Activated T-cell treated with anti-CD3 and anti-CD28 coated beads, Interleukin-2, amount 50 U/mL, for 48 hours (primary cell): Measurements from ENCODE around the gene INPP1.
A peak's percentile ranks its signal among the peaks of the same experiment; 100 is the strongest.

Source experiments
- DNase-seq, 2 experiments: peaks; one replicate each; pipeline ENCODE4 v3.0.0-alpha.2; 2020

INPP1 gene

GRCh38 chr2:190365499-190366204, 22.3 kb downstream of the INPP1 start:
- no peak for DNase-seq

DNA sequence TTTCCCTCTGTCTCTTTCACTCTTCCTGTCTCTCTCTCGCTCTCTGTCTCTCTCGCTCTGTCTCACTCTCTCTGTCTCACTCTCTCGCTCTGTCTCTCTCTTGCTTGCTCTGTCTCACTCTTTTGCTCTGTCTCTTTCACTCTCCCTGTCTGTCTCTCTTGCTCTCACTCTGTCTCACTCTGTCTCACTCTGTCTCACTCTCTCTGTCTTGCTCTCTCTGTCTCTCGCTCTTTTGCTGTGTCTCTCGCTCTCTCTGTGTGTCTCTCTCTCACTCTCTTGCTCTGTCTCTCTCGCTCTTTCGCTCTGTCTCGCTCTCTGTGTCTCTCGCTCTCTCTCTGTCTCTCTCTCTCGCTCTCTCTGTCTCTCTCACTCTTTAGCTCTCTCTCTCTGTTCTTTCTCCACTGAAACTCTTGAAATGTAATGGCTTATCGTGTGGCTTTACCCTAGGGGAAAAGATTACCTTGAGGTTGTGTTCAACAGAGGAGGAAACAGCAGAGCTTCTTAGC, 22.9 kb downstream of the INPP1 start:
- no peak for DNase-seq

- DNase-seq, result no peak
Measured at GRCh38 chr2:190367091-190367490, 23.7 kb downstream of the INPP1 start.

DNA sequence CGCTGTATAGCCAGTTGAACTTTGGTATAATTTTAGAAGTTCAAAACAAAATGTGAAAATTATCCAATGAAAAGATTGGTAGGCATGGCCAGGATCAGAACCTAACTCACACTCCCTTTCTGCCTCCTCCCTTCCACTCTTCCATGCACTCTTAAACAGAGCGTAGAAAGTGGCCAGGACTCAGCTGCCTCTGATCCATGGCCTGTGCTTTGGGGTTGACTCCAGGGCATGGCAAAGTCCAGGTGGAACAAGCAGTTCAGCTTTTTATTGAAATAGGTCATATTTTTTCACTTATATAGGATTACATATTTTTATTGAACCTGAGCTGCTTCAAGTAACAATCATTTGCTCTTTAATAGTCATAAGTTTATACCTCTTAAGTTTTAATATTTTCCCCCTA, 26.2 kb downstream of the INPP1 start:
- no peak for DNase-seq

GRCh38 chr2:190376083-190376482, 32.7 kb downstream of the INPP1 start:
- DNase-seq, result no peak

- no peak for DNase-seq
Measured at GRCh38 chr2:190376591-190377245, 33.3 kb downstream of the INPP1 start.

DNA sequence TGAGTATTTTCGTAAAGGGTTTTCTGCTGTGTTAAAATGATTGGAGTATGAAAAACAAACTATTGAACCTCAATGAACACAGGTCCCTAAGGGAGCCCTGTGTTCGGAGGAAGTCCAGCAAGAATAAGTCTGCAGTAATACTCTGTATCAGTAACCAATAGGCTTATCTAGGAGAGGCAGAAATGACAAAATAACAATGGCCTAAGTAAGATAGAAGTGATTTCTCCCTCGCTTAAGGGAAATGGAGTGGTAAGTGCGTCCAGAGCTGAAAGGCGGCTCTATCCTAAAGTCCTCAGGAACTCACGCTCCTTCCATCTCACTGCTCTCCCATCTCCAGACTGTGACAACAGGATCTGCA, 35.5 kb downstream of the INPP1 start:
- no peak for DNase-seq

DNA sequence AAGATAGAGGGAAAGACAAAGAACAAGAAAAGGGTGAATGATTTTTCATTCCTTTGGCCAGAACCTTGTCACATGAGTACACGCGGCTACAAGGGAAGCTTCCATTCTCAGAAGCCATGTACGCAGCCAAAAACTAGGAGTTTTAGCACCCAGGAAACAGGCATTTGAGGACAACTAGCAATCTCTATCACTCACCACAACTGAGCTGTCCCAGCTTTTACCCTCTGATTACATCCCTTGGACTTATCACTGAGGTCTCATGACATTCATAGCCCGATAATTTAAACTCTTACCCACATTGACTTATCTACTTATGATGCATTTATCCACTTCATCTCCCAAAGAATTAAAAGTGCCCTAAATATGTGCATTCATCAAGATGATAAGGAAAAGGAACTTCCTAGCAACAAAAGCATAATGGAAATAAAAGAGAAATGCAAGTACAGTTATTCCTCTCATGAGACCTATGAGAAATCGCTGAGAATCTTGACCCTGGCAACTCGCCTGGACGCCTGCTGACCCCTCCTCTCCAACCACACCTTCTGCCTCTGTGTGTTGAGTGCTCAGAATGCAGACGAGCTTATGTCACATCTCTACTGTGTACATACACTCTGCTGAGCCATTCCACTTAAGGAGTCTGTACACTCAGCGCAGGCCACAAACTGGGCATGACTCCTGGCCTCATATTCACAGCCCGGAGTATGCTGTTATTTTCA, 36.0 kb downstream of the INPP1 start:
- DNase-seq, result no peak

GRCh38 chr2:190380962-190381412, 37.6 kb downstream of the INPP1 start:
- DNase-seq, result no peak

- no peak for DNase-seq
Measured at GRCh38 chr2:190382851-190383250, 39.5 kb downstream of the INPP1 start.

GRCh38 chr2:190387422-190387821, 44.0 kb downstream of the INPP1 start:
- DNase-seq, result no peak

DNA sequence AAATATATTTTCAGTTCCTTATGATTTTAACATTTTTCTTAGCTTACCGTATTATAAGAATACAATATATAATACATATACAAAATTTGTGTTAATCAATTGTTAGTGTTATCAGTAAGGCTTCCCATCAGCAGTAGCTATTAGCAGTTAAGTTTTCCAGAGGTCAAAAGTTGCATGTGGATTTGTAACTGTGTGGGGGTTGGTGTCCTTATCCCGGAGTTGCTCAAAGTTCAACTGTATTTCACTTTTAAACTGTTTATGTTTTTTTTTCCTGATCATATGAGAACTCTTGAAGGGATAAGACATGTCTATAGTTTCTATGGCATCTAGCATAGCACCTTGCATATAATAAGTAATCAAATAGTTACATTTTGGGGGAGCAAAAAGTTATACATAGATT, 52.9 kb downstream of the INPP1 start:
- no peak for DNase-seq

DNA sequence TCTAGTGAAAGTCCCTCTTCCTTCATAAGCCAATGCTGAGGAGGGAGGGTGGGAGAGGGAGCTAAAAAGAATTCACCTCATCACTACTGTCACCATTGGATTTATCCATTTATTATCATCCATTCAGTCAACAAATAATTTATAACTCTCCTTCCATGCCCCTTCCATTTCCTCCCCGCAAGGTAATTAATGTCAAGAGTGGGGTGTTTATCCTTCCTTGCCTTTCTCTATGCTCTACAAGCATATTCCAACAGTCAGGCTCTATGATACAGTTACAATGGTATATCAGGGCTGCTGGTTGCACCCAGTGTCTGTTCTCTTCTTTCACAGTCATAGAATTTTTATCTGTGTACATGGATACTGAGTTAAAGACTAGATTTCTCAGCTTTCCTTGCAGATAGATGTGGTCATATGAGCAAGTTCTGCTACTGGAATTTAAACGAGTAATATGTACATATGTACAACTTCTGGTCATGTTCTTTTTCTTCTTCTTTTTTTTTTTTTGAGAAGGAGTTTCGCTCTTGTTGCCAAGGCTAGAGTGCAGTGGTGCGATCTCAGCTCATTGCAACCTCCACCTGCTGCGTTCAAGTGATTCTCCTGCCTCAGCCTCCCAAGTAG, 59.7 kb downstream of the INPP1 start:
- no peak for DNase-seq

DNA sequence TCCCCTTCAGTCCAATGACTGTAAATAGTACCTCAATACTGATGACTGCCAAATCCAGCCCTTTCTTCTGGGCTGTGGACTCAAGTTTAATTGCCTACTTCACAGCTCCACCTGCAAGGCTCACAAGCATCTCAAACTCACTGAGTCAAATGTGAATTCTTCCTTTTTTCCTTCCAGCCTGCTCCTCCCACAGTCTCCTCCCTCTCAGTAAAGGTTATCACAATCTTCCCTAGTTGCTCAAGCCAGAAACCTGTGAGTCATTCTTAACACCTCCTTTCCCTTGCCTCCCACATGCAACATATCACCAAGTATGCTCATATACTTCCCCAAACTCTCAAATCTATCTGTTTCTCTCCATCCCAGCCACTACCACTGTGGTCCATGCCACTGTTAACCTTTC, 61.1 kb downstream of the INPP1 start:
- DNase-seq, result peak; percentile 35 to 46

GRCh38 chr2:190405070-190405469, 61.7 kb downstream of the INPP1 start:
- no peak for DNase-seq

DNA sequence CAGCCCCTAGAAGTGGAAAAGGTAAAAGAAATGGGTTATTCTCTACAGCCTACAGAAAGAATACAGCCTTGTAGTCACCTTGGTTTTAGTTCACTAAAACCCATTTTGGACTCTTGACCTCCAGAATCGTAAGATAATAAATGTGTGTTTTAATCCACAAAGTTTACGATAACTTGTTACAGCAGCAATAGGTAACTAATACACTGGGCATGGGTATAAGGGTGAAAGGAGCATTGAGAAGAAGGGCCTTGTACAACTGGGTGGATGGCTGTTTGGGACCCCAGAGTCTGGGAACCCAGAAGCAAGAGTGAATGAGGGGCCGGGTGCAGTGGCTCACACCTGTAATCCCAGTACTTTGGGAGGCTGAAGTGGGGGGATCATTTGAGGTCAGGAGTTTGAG, 62.6 kb downstream of the INPP1 start:
- DNase-seq, result no peak

DNA sequence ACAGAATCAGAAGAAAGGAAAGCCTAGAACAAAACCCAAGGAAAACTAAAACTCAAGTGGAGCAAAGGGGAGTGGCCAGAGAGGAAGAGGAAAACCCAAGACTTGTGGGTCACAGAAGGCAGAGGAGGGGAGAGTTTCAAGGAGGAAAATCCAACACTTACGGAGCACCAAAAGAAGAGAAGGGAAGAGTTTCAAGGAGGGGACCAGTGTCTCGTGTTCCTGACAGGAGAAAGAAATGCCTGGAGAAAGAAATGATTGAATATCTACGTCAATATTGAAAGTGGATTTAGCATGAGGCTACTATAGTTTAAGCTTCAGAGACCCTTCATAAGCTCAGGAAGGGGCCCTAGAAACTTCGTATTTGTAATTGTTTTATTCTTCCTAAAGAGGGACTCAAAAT, 63.4 kb downstream of the INPP1 start:
- DNase-seq, result no peak

DNA sequence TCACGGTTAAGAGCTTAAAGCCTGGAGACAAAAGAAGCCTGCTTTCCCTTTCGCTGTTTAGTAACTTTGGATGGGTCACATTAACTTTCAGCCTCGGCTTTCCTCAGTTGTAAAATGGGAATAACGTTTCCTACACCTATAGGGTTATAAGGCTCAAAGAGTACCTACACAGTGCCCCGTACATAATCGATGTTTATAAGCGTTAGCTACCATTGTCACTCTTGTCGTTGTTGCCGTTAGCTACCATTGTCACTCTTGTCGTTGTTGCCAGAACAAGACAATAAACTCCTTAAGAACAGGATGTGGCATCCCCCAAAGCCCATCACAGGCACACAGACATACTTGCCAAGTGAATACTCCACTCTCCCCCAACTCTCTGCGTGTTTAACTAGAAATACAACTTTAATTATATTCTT, 63.9 kb downstream of the INPP1 start:
- no peak for DNase-seq

GRCh38 chr2:190407662-190408537, 64.5 kb downstream of the INPP1 start, which contains the start of gene MFSD6:
MFSD6 (plus strand) TSS chr2:190408355; CDS start chr2:190436030, 27,675 bp downstream.
- DNase-seq, result peak; percentile 73 to 78

GRCh38 chr2:190408538-190409271, 65.3 kb downstream of the INPP1 start:
- peak; percentile 81 to 83 for DNase-seq

- no peak for DNase-seq
Measured at GRCh38 chr2:190409616-190410015, 66.2 kb downstream of the INPP1 start.

GRCh38 chr2:190410166-190410565, 66.8 kb downstream of the INPP1 start:
- DNase-seq, result no peak
